HG03442 (cell line): Measurements from ENCODE around the gene RSBN1.
"Not testable (repeated sequence)": the region's sequence is repeated elsewhere in the genome, so short reads cannot be mapped to it uniquely, and the experiment has no call there.

Experiments used
- ATAC-seq: cut with Tn5 transposase; IDR thresholded peaks from one replicate; pipeline ENCODE4 v1.9.1; 2021; ENCODE audit warnings: mild to moderate bottlenecking, moderate library complexity; ENCODE audit not compliant: unreplicated experiment

Gene RSBN1

DNA sequence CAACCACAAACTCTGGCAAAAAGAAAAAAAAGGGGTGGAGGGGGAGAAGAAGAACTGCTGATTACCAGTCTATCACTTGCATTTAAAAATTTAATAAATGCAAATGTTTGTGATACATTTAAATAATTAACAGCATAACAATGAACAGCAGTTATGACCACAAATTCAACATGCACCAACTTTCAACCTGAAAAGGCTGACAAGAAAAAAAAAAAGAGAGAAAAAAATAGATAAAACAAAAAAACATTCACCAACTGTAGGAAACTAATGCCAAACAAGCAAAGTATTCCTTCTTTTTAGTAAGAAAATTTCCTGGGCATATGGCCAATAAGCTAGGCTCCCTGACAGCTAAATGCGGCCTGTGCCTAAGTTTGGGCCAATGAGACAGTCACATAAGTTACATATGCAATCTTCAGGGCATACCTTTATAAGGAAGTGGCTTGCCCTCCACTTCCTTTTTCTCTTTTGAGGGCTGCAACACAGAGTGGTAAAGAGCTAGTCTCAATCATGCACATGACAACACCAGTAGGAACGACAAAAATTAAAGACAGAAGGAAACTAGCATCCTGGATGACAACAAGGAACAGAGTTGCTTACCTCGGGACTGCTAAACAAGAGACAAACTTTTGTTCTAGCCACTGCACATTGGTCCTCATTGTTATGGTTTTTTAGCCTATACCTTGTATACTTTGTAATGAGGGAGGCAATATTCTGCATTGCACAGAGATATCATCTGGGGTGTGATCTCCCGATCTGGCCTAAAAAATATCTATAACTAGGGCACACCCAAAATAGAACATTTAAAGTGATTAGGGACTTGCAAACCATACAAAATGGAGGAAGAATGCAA, 28.8 kb downstream of the RSBN1 start:
- ATAC-seq = peak; percentile 67

DNA sequence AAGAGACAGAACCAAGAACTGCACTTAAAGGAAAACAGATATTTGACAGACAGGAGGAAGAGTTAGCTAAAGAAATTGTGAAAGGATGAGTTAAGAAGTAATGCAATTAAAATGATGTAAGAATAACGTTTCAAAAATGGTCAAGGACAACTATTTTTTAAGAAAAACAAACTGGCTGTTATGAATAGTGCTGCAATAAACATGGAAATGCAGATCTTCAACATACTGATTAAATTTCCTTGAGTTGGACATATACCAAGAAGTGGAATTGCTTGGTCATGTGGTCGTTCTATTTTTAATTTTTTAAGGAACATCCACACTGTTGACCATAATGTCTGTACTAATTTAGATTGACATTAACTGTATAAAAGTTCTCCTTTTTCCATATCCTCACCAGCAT, 29.9 kb downstream of the RSBN1 start:
- ATAC-seq = no peak

DNA sequence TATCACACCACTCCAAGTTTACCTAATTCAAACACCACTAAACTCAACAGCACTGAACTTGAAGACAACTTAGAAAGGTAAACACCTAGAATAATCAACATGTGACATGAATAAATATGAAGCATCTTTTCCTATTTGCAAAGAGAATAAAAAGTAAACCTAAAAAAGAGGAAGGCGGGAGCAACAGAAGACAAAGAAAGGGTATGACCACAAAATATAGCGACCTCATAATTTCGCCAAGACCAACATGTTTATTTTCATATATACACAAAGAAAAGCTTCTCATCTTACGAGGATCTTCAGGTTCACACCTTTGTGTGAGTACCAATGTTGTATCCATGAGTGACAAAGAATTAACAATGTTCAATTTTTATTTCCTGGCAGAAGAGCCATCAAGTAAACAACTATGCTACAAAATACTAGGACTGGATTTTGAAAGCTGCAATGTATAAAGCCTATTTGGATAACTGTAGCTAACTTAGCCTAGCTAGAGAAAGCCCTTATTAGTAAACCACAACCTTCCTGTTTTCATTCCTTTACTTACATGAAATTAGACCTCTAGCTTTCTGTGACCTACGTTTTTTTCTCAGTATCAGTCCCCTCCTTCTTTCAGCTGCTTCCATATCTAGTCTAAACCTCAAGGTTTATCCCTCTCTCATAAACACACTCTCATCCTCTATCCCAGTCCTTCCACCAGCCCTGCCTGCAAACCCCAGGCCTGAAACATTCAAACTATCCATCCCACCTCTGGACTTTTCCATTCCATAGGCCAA, 31.7 kb downstream of the RSBN1 start:
- ATAC-seq = peak; percentile 40

DNA sequence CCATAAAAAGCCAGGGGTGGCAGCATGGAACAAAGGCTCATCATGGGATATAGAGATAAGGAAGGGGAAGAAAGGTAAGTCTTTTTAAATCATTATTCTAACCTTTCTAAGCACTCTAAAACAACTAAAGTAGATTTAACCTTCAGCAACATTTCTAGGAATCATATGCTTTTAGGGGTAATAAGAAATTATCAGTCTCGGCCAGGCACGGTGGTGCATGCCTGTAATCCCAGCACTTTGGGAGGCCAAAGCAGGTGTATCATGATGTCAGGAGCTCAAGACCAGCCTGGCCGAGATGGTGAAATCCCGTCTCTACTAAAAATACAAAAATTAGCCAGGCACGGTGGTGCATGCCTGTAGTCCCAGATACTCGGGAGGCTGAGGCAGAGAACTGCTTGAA, 32.7 kb downstream of the RSBN1 start:
- ATAC-seq = no peak

DNA sequence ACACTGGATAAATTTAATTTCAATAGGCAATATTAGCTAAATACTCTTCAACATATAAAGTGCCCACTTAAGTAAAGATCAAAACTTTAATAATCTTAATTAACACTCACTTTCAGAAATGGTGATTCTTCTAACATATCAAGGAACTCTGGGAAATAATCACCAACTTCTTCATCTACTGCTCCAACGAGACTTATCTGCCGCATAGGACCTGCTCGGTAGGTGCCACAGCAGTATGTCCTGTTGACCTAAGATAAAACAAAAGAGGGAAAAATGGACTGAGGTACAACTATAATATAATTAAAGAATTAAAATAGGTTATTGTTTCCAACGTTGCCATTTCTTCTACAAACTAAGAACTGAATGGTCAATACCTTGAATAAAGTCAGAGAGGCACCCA, 34.7 kb downstream of the RSBN1 start:
- no peak for ATAC-seq

DNA sequence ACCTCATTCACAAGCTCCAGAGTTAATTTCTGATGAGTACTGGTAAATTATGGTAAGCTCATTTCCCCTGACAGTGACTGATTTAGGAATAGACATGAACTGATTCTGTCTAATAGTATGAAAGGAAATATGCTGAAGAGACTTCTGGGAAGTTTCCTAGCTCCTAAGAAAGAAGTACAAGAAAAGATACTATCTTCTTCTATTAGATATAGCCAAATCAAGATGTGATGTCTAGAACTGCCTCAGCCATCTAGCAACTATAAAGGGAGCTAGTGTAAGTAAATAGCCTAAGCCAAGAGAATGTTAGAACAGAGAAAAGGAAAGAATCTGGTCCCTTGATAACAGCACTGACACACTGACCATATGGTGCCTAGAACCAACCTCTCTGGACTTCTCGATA, 42.2 kb downstream of the RSBN1 start:
- ATAC-seq = no peak

DNA sequence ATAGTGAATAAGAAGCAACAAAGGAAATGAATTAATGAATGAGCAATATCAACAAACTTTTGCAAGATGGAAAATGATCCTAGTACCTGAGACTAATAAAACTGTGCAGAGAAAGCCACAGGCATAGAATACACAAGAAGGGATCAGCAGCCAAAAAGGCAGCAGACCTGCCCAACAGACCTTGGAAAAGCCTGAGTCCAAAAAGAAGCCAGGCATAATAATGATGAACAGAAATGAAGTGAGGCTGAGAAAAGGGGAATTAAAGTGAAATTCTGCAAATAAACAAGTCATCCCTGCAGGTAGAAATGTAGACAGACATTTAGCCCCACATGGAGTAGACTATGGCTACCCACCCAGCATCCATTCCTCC, 42.7 kb downstream of the RSBN1 start:
- ATAC-seq = no peak

DNA sequence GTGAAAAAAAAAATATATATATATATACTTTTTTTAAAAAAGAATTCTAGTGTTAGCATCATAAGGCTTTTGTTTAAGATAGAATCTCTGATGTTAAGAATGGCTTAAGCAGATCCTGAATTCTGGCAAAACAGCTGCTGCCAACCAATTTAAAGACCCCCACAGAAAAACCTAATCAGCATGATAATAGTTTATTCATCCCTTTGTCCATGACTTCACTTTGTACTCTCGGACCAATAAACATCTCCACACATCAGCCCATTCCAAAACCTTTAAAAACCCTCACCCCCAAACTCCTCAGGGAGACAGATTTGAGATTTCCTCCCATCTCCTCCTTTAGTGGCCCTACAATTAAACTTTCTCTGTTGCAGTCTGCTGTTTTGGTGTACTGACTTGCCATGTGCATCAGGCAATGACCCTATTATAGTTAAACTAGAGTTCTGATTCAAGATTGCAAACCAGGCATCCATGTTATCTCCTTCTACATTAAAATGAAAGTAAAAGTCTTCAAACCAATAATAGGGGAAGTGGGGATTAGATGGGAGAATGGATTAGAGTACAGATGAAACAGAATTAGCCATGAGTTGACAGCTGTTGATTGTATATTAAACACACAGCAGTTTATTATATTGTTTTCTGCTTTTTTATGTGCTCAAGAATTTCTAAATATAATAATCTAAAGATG, 43.2 kb downstream of the RSBN1 start:
- ATAC-seq = no peak

DNA sequence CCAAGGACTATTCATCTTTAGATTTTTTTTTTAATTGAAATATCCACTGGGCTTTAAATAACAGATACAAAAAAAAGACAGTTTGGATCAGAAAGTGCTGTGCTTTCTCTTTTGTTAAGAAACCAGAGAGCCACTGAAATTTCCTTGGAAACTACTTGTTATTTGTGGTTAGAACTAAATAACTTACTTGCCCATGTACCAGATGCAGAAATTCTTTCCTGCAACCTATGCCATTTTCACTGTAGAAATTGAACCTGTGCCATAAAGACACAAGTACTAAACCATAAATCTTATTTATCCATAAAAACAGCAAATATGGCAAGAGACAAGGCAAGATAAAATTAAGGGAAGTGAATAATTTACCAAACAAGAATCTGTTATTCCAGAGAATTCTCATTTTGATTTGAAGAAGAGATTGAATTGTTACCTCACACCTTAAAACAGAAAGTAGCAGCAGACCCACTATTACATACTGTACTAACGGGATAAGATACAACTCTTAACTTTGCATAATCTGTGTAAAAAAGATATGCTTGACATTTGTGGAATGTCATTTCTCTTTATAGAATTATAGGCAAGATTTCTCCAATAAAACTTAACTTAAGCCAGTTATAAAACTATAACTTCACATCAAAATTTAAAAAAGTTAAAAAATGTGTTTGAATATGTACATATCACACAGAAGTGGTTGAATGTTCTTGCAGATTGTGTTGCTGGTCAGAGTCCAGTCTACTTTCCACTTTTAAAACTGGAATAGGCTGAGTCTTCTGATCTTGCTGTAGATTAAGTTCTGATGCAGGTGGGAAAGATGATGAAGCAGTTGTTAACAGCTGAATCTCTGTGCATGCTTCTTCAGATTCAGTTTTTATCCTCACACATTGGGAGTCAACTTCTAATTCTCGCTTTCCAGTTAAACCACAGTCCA, 46.7 kb downstream of the RSBN1 start:
- no peak for ATAC-seq

DNA sequence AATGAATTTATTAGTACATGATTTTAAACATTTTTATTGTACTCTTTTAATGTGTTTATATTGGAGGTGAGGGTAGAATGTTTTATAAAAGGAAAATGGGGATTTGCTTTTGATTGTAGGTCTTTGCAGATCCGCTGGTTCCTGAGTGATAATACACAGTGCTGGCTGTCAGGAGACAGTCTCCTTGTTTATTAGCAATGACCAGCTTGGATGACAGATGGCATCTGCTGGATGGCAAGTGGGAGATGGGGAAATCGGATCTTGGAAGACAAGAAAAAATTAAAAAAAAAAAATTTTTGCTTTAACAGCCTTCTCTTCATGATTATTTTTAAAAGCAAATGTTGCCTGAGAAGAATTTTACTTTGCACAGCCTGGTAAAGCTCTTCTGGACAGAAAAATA, 48.6 kb downstream of the RSBN1 start:
- no peak for ATAC-seq

DNA sequence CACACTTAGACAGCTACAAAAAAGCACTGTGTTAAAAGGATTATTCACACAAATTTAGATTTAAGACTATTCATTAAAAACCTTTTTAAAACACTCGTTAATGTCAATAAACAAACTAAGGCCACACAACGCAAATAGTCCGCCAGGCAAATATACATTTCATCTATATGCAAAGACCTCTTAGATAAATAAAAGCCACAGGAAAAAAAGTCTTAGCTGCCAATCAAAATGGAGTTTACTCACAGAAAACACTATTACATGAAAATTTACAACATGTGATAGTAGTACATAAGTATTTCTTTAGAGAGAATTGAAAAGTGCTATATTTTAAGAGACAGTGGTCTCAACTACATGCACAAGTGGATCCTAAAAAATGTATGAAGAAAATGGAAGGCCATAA, 50.3 kb downstream of the RSBN1 start:
- no peak for ATAC-seq

DNA sequence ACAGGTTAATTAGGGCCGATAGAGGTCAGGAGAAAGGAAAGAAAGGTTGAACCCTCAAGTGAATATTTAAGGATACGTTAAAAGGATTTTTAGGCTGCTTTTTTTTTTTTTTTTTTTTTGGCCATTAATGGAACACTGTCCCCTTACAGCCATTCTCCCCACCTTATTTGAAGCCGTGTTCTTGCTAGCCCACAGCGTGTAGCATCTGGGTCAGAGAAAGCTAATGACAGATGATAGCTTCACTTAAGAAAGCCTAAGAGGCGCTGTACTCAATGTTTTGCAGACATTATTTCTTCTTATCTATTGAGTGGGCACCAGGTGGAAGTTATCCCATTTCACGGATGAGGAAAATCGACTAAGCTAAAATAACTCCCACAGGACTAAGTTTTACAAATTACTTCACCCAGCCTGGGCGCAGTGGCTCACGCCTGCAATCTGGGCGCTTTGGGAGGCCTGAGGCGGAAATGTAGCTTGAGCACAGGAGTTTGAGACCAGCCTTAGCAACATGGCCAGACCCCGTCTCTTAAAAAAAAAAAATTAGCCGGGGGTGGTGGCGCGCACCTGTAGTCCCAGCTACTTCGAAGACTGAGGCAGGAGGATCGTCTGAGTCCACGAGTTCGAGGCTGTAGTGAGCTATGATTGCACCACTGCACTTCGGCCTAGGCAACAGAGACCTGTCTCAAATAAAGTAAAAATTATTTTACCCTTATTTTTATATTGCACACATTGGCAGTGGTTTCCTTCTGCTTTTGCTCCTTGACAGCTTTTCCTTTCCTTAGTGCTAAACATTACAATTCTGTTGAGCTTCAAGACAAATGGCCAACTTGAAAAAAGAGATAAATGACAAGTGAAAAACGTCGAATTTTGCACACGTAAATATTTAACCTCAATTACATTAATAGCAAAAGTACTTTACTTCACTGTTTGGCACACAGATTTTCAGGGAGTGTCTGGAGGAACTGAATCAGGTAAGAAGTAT, 51.9 kb downstream of the RSBN1 start:
- no peak for ATAC-seq

DNA sequence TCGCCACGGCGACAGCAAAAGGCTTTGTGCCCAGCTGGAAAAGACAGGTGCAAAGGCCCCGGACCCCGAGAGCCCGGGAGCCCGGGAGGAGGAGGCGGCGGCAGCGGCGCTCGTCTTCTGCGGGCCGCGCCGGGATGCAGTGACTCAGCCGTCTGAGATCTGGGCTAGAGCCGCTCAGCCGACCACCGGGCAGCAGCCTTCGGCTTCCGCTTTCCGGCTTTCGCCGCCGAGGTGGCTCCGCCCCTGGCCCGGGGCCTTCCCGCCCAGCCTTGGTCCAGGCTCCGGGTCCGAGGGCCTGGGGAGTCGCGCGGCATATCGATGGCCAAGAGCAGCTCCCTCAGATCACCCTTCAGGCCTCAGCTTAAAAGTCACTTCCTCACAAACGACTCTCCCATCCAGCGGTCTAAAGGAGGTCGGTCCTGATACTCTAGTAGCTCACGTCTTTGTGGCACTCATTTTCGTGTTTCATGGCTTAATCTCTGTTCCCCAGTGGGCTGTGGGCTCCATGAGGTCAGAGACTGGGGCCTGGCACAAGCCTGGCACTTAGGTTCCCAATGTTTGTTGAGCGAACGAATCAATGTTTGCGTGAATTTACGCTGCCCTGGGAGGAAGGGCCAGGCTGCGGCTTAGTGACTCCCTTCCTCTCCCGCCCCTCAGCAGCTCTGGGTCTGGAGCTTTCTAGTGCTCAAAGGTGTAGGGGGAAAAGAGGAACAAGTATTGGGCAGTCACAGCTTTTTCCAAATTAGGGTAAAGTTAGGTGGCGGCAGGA, 52.8 kb downstream of the RSBN1 start, which contains the start of gene PHTF1:
TSS of gene PHTF1 (minus strand) at position 154 of the 769 bp plus-strand sequence. CDS start 783 bp downstream, outside the sequence.
- ATAC-seq = peak; percentile 78

DNA sequence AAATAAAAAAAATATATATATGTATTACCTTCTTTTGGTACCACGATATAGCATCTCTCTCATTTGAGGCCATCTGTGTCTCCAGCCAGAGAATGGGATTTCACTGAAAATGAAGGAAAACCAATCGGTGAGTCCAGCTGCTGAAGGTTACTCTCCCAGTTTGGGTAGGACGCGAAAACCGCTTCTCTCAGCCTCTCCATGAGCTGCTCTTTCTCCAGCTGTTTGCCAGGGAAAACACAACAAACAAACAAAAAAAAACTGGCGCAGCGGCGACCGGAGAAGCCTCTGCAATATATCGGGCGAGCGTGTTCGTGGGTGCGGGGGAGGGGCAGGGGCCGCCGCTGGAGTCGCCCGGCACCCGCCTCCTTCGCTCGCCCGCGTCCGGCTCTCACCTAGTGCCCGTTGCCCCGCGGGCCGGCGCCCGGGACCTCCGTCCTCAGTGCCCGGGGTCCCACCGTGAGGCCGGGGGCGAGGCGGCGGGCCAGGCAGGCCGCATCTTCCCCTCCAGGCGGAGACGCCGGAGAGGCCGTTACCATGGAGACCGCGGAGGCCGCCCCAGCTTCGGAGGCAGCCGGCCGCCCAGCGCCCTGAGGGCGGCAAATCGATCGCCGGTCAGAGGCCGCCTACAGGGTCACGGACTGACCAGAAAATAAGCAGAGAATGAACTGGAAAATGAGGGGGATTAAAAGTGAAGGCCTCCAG, 53.5 kb downstream of the RSBN1 start:
- ATAC-seq = peak; percentile 64

DNA sequence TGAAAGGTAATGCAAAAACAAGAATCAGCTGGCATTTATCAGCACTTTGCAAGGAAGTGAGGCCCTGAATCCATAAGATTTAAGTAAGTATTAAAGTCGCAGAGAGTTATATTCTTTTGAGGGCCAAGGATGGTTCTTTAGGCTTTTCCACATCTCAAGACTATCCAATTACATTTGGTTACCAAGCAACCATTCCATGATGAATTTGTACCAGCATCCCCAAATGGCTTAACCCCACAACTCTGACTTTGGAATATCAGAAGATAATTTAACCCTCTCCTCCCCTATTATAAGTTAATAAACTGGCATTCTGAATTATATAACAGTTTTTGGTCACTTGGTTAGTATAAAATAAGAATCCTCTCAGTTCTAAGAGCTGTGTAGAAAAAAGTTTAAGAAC, 55.8 kb downstream of the RSBN1 start:
- ATAC-seq = no peak

DNA sequence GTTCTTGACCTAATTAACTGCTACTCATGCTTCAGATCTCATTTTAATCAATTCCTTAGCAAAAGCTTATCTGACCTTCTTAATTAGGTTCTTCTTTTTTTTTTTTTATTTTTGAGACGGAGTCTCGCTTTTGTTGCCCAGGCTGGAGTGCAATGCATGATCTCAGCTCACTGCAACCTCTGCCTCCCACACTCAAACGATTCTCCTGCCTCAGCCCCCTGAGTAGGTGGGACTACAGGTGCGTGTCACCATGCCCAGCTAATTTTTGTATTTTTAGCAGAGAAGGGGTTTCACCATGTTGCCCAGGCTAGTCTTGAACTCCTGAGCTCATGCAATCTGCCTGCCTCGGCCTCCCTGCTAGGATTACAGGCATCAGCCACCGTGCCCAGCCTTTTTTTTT, 58.9 kb downstream of the RSBN1 start:
- not testable (repeated sequence) for ATAC-seq

DNA sequence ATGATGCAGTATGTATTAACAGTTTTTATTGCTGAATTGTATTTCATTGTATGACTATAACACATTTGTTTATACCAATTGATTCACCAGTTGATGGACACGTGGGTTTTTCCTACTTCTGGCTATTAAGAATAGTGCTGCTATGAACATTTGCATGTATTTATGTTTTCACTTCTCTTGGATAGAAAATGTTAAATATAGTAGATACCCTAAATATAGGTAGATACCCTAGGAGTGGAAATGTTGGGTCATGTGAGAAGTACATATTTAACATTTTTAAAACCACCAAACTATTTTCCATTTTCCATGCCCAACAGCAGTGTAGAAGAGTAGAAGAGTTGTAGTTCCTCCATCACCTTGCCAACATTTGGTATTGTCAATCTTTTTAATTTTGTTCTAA, 60.8 kb downstream of the RSBN1 start:
- ATAC-seq = no peak

DNA sequence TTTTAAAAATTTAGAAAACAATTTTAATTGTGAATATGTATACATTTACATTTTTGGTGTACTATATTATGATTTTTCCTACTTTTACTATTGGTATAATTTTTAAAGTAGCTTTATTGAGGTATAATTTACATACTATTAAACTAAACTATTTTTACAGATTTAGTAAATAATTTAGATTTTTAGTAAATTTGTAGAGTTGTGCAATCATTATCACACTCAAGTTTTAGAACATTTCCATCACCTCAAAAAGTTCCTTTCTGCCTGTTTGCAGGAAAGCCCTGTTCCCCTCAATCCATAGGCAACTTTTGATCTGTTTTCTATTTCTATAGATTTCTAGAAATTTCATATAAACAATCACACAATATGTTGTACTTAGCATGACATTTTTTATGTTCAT, 61.2 kb downstream of the RSBN1 start:
- ATAC-seq = no peak
